ENCODE results near the gene PRDX5. TPM values are rescaled to one million over a fixed set of nuclear protein-coding genes. Genes with fewer than 3 reads are reported as not detected.

PRDX5 gene
- total and polyA plus RNA-seq, 2 donors from 2014 or later: 192 to 1,026 TPM

- peaks cover 0 to 5% (median 4%) of the 10 kb centered on the region in 3 donors for H3K4me1 ChIP-seq (ENCODE audit: control insufficient read depth in 2 of 3, insufficient read depth in 2 of 3, low read depth in 1 of 3, low read length in 3 of 3)
- no peak overlapping the region for H3K4me3 ChIP-seq (ENCODE audit: low read length in 3 of 3)
- no peaks in the 10 kb centered on the region for H3K36me3 ChIP-seq (ENCODE audit: control insufficient read depth in 2 of 3, insufficient read depth in 3 of 3, low read length in 3 of 3)
- FAIRE-seq: no peak
- H3K27me3 ChIP-seq (ENCODE audit: control insufficient read depth, insufficient read depth, low read length): no peaks in the 10 kb centered on the region
- no peak overlapping the region for H3K27ac ChIP-seq (ENCODE audit: low read depth in 2 of 2, low read length in 2 of 2)
- no peak overlapping the region for H3K9ac ChIP-seq (ENCODE audit: low read length in 3 of 3)
- no peak for DNase-seq
- no peaks in the 10 kb centered on the region for H3K9me3 ChIP-seq (ENCODE audit: control insufficient read depth in 2 of 3, insufficient read depth in 1 of 3, low read length in 3 of 3)
- intact Hi-C loops (cut with DNase I): no loop called here
- TF ChIP-seq, protein P1, sequence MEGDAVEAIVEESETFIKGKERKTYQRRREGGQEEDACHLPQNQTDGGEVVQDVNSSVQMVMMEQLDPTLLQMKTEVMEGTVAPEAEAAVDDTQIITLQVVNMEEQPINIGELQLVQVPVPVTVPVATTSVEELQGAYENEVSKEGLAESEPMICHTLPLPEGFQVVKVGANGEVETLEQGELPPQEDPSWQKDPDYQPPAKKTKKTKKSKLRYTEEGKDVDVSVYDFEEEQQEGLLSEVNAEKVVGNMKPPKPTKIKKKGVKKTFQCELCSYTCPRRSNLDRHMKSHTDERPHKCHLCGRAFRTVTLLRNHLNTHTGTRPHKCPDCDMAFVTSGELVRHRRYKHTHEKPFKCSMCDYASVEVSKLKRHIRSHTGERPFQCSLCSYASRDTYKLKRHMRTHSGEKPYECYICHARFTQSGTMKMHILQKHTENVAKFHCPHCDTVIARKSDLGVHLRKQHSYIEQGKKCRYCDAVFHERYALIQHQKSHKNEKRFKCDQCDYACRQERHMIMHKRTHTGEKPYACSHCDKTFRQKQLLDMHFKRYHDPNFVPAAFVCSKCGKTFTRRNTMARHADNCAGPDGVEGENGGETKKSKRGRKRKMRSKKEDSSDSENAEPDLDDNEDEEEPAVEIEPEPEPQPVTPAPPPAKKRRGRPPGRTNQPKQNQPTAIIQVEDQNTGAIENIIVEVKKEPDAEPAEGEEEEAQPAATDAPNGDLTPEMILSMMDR (IDR thresholded peaks at IDR 0.05; ENCODE audit: borderline replicate concordance, extremely low read depth, insufficient read depth): no peak
Measured at GRCh38 chr11:64338716-64339115, 20.8 kb downstream of the PRDX5 start.

DNA sequence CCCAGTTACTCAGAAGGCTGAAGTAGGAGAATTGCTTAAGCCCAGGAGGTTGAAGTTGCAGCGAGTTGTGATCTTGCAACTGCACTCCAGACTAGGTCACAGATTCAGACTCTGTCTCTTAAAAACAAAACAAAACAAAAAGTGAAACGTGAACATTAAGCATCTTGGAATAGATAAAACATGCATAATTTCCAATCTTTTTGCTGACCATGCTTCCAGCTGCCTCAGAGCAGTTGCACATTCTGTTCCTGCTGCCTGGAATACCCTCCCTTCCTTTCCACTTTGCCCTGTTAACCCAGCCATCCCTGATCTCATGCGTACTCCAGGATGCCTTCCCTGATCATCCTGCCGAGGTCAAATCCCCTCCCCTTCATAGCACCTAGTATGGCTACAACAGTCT lies 21.4 kb downstream of the PRDX5 start:
- H3K4me3 ChIP-seq (ENCODE audit: low read length in 3 of 3): no peak overlapping the region

GRCh38 chr11:64339754-64340408 lies 22.0 kb downstream of the PRDX5 start, which contains the start of gene CCDC88B:
CCDC88B (plus strand) TSS chr11:64340204; CDS start chr11:64340267, 63 bp downstream.
- Histone ChIP-seq H3K9me3 (ENCODE audit: control insufficient read depth in 2 of 3, insufficient read depth in 1 of 3, low read length in 3 of 3) (no peaks in the 10 kb centered on the region), H3K36me3 (ENCODE audit: control insufficient read depth in 2 of 3, insufficient read depth in 3 of 3, low read length in 3 of 3) (no peaks in the 10 kb centered on the region), H3K9ac (ENCODE audit: low read length in 3 of 3) (no peak within 1 kb of the TSS), H3K27ac (ENCODE audit: low read depth in 2 of 2, low read length in 2 of 2) (no peak within 1 kb of the TSS), H3K27me3 (ENCODE audit: control insufficient read depth, insufficient read depth, low read length) (no peaks in the 10 kb centered on the region), H3K4me1 (ENCODE audit: control insufficient read depth in 2 of 3, insufficient read depth in 2 of 3, low read depth in 1 of 3, low read length in 3 of 3) (peaks cover 0 to 5% (median 4%) of the 10 kb centered on the region in 3 donors), H3K4me3 (ENCODE audit: low read length in 3 of 3) (no peak within 1 kb of the TSS)
- intact Hi-C loops (cut with DNase I): no loop called here
- TF ChIP-seq, protein P1 (IDR thresholded peaks at IDR 0.05; ENCODE audit: borderline replicate concordance, extremely low read depth, insufficient read depth): no peak
- DNase-seq (peak in 1 of 5 donors; percentile 90), FAIRE-seq (no peak)

More for the DNA sequence above, 21.4 kb downstream of the PRDX5 start:
- FAIRE-seq: no peak
- H3K27me3 ChIP-seq (ENCODE audit: control insufficient read depth, insufficient read depth, low read length): no peaks in the 10 kb centered on the region
- H3K4me1 ChIP-seq (ENCODE audit: control insufficient read depth in 2 of 3, insufficient read depth in 2 of 3, low read depth in 1 of 3, low read length in 3 of 3): peaks cover 0 to 5% (median 4%) of the 10 kb centered on the region in 3 donors
- intact Hi-C loops (cut with DNase I): no loop called here
- no peak overlapping the region for H3K27ac ChIP-seq (ENCODE audit: low read depth in 2 of 2, low read length in 2 of 2)
- DNase-seq: no peak
- TF ChIP-seq, protein P1 (IDR thresholded peaks at IDR 0.05; ENCODE audit: borderline replicate concordance, extremely low read depth, insufficient read depth): no peak
- H3K9me3 ChIP-seq (ENCODE audit: control insufficient read depth in 2 of 3, insufficient read depth in 1 of 3, low read length in 3 of 3): no peaks in the 10 kb centered on the region
- no peak overlapping the region for H3K9ac ChIP-seq (ENCODE audit: low read length in 3 of 3)
- no peaks in the 10 kb centered on the region for H3K36me3 ChIP-seq (ENCODE audit: control insufficient read depth in 2 of 3, insufficient read depth in 3 of 3, low read length in 3 of 3)

Data from kidney (tissue), 14 donors.